GM21619 (cell line): ENCODE results near the gene MED9.

Experiments
- ATAC-seq: cut with Tn5 transposase; IDR thresholded peaks from one replicate; pipeline ENCODE4 v1.9.1; 2021; ENCODE audit not compliant: unreplicated experiment

The MED9 gene

GRCh38 chr17:17533901-17534441 lies 57.2 kb downstream of the MED9 start:
- no peak for ATAC-seq

- no peak for ATAC-seq
These were observed 59.2 kb downstream of the MED9 start for GRCh38 chr17:17535957-17536356.

- no peak for ATAC-seq
These were observed 59.9 kb downstream of the MED9 start for GRCh38 chr17:17536702-17537101.

GRCh38 chr17:17537311-17538099 lies 60.7 kb downstream of the MED9 start:
- no peak for ATAC-seq

GRCh38 chr17:17538417-17539391 lies 61.9 kb downstream of the MED9 start:
- no peak for ATAC-seq

- no peak for ATAC-seq
These were observed 62.8 kb downstream of the MED9 start for GRCh38 chr17:17539591-17539990.

- ATAC-seq = no peak
These were observed 63.6 kb downstream of the MED9 start for GRCh38 chr17:17540278-17540906.

GRCh38 chr17:17540935-17541639 lies 64.3 kb downstream of the MED9 start:
- ATAC-seq = no peak

- no peak for ATAC-seq
These were observed 64.8 kb downstream of the MED9 start for GRCh38 chr17:17541640-17542001.
